Activated gamma-delta T cell treated with Interleukin-2 at 50 U/mL for 16 hours (primary cell): ENCODE measurements around the gene SPTLC3.

Source experiments
- DNase-seq: peaks from one replicate; pipeline ENCODE4 v3.0.0-alpha.2; 2020

The SPTLC3 gene

GRCh38 chr20:13034936-13035335 lies 26.2 kb downstream of the SPTLC3 start:
- DNase-seq, result no peak

GRCh38 chr20:13035399-13036152 lies 26.8 kb downstream of the SPTLC3 start:
- no peak for DNase-seq

GRCh38 chr20:13037727-13038126 lies 29.0 kb downstream of the SPTLC3 start:
- DNase-seq, result no peak

GRCh38 chr20:13041574-13042457 lies 33.0 kb downstream of the SPTLC3 start:
- DNase-seq, result no peak

- no peak for DNase-seq
These were observed 33.7 kb downstream of the SPTLC3 start for GRCh38 chr20:13042458-13042794.

GRCh38 chr20:13046409-13046808 lies 37.6 kb downstream of the SPTLC3 start:
- no peak for DNase-seq

GRCh38 chr20:13054011-13054410 lies 45.2 kb downstream of the SPTLC3 start:
- no peak for DNase-seq

- no peak for DNase-seq
These were observed 50.1 kb downstream of the SPTLC3 start for GRCh38 chr20:13058666-13059389.

GRCh38 chr20:13059398-13060136 lies 50.8 kb downstream of the SPTLC3 start:
- DNase-seq, result no peak

GRCh38 chr20:13060327-13060726 lies 51.6 kb downstream of the SPTLC3 start:
- DNase-seq, result no peak

- no peak for DNase-seq
These were observed 52.6 kb downstream of the SPTLC3 start for GRCh38 chr20:13061381-13061780.

- no peak for DNase-seq
These were observed 54.0 kb downstream of the SPTLC3 start for GRCh38 chr20:13062789-13063188.

GRCh38 chr20:13068336-13068735 lies 59.6 kb downstream of the SPTLC3 start:
- DNase-seq, result no peak

- DNase-seq, result no peak
These were observed 73.1 kb downstream of the SPTLC3 start for GRCh38 chr20:13081877-13082276.

- DNase-seq, result no peak
These were observed 73.6 kb downstream of the SPTLC3 start for GRCh38 chr20:13082378-13082777.

- DNase-seq, result no peak
These were observed 76.5 kb downstream of the SPTLC3 start for GRCh38 chr20:13085275-13085674.

- DNase-seq, result no peak
These were observed 81.2 kb downstream of the SPTLC3 start for GRCh38 chr20:13089950-13090469.

- no peak for DNase-seq
These were observed 83.3 kb downstream of the SPTLC3 start for GRCh38 chr20:13092111-13092510.

- no peak for DNase-seq
These were observed 86.2 kb downstream of the SPTLC3 start for GRCh38 chr20:13094976-13095375.

GRCh38 chr20:13098720-13099355 lies 90.1 kb downstream of the SPTLC3 start:
- no peak for DNase-seq

- no peak for DNase-seq
These were observed 90.9 kb downstream of the SPTLC3 start for GRCh38 chr20:13099676-13100075.

GRCh38 chr20:13101276-13101675 lies 92.5 kb downstream of the SPTLC3 start:
- no peak for DNase-seq
